ENCODE measurements around the gene RNU1-1. TPM values are rescaled to one million over a fixed set of nuclear protein-coding genes. Genes with fewer than 3 reads are reported as not detected.
"Not testable (repeated sequence)": the region's sequence is repeated elsewhere in the genome, so short reads cannot be mapped to it uniquely, and the experiment has no call there.

Gene RNU1-1
- 27,992 TPM for polyA plus RNA-seq (2013, experiment 1 of 2)
- 20,955 TPM for polyA plus RNA-seq (2013, experiment 2 of 2)

DNA sequence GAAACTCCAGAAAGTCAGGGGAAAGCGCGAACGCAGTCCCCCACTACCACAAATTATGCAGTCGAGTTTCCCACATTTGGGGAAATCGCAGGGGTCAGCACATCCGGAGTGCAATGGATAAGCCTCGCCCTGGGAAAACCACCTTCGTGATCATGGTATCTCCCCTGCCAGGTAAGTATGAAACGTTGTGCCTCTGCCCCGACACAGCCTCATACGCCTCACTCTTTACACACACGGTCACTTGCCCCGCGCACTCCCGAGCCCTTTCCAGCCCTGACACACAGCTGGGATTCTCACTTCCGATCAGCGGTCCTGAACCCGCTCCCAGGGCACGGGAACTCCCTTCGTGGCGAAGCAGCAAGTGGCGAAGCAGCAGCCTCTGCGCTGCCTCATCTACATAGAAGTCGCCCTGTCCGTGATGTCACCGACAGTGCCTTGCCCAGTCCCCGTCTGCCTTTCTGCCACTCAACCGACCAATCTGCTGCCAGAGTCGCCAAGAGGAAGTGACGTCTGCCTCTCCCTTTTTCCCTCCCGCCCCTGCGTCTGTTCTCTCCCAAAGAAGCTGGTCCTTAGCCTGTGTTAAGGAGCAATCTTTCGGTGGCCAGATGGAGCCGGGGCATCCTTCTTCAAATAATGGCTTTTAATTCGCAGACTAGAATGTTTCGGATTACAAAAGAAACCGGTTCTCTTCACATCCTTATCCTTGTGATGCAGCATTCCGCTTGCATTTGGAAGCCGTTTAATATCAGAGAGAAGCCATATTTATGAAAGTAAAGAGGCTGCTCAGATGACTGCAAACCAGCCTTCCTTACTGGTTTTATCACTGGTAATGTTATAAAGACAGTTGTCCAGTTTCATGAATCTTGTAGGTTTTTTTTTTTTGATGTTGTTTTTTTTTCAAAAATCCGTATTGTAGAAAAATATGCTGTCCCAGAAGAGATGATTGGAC, at the start of gene RNU1-1:
RNU1-1 (minus strand) TSS at position 179 of the 949 bp plus-strand sequence.
- Histone ChIP-seq H3K9ac (ENCODE audit: low read depth, low read length) (peak within 1 kb of the TSS; percentile 95), H3K4me3 (ENCODE audit: low read length) (peak within 1 kb of the TSS; percentile 51), H3K27ac (ENCODE audit: low read depth, low read length) (peak within 1 kb of the TSS; percentile 91; the same call in 1 of the 2 replicates)
- H3K36me3 ChIP-seq (ENCODE audit: insufficient read depth, low read length); H3K9me3 ChIP-seq (ENCODE audit: insufficient read depth, low read depth, low read length); H3K27me3 ChIP-seq (ENCODE audit: insufficient read depth, low read length); H3K4me1 ChIP-seq (ENCODE audit: insufficient read depth, low read length): not testable (repeated sequence)
- 5% methylated on average over 28 of the region's 40 CpGs for WGBS

GRCh38 chr1:16561035-16561434, 47.0 kb upstream of the RNU1-1 start:
- not testable (repeated sequence) for H3K27ac ChIP-seq (ENCODE audit: low read depth, low read length); H3K27me3 ChIP-seq (ENCODE audit: insufficient read depth, low read length); H3K9ac ChIP-seq (ENCODE audit: low read depth, low read length); H3K4me3 ChIP-seq (ENCODE audit: low read length); H3K36me3 ChIP-seq (ENCODE audit: insufficient read depth, low read length); H3K4me1 ChIP-seq (ENCODE audit: insufficient read depth, low read length); H3K9me3 ChIP-seq (ENCODE audit: insufficient read depth, low read depth, low read length)
- no CpG with 5 or more reads among the region's 4 CpGs for WGBS

GRCh38 chr1:16560498-16560897, 46.4 kb upstream of the RNU1-1 start:
- not testable (repeated sequence) for H3K27ac ChIP-seq (ENCODE audit: low read depth, low read length); H3K4me3 ChIP-seq (ENCODE audit: low read length); H3K4me1 ChIP-seq (ENCODE audit: insufficient read depth, low read length); H3K27me3 ChIP-seq (ENCODE audit: insufficient read depth, low read length); H3K36me3 ChIP-seq (ENCODE audit: insufficient read depth, low read length); H3K9ac ChIP-seq (ENCODE audit: low read depth, low read length); H3K9me3 ChIP-seq (ENCODE audit: insufficient read depth, low read depth, low read length)
- 86% methylated on average over 3 of the region's 6 CpGs for WGBS

DNA sequence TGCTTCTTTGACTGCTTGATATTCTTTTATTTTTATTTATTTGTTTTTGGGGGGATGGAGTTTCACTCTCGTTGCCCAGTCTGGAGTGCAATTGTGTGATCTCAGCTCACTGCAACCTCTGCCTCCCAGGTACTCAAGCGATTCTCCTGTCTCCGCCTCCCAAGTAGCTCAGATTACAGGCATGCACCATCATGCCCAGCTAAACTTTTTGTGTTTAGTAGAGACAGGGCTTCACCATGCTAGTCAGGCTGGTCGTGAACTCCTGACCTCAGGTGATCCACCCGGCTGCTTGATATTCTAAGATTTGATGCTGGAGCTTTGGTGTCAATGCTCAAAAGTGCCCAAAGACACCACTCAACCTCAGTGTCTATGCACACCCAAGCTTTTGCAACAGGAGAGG, 45.6 kb upstream of the RNU1-1 start:
- not testable (repeated sequence) for H3K4me1 ChIP-seq (ENCODE audit: insufficient read depth, low read length); H3K9me3 ChIP-seq (ENCODE audit: insufficient read depth, low read depth, low read length); H3K9ac ChIP-seq (ENCODE audit: low read depth, low read length); H3K36me3 ChIP-seq (ENCODE audit: insufficient read depth, low read length); H3K27me3 ChIP-seq (ENCODE audit: insufficient read depth, low read length); H3K4me3 ChIP-seq (ENCODE audit: low read length); H3K27ac ChIP-seq (ENCODE audit: low read depth, low read length)
- no CpG with 5 or more reads among the region's 5 CpGs for WGBS

GRCh38 chr1:16557034-16557433, 42.9 kb upstream of the RNU1-1 start:
- not testable (repeated sequence) for H3K9ac ChIP-seq (ENCODE audit: low read depth, low read length); H3K4me3 ChIP-seq (ENCODE audit: low read length); H3K27me3 ChIP-seq (ENCODE audit: insufficient read depth, low read length); H3K4me1 ChIP-seq (ENCODE audit: insufficient read depth, low read length); H3K9me3 ChIP-seq (ENCODE audit: insufficient read depth, low read depth, low read length); H3K36me3 ChIP-seq (ENCODE audit: insufficient read depth, low read length); H3K27ac ChIP-seq (ENCODE audit: low read depth, low read length)
- 92% methylated on average over 2 of the region's 3 CpGs for WGBS

DNA sequence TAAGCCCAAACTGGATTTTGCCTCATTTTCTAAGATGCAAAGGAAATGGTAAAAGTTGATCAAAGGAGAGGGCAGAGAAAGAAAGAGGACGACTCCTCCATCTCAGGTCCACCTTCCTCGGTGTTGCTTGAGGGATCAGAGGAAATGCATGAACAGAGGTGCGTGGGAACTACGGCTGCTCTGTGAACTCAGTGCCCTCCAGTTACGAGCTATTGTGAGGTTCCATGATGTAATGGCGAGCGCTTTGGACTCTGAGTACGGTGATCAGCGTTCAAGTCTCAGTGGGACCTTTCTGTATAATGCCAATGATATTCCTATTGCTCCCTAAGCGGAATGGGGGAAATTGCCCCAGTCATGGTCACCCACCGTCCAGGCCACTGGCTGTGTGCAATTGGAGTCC, 39.2 kb upstream of the RNU1-1 start:
- not testable (repeated sequence) for H3K27ac ChIP-seq (ENCODE audit: low read depth, low read length); H3K4me1 ChIP-seq (ENCODE audit: insufficient read depth, low read length); H3K9me3 ChIP-seq (ENCODE audit: insufficient read depth, low read depth, low read length); H3K36me3 ChIP-seq (ENCODE audit: insufficient read depth, low read length); H3K9ac ChIP-seq (ENCODE audit: low read depth, low read length); H3K27me3 ChIP-seq (ENCODE audit: insufficient read depth, low read length); H3K4me3 ChIP-seq (ENCODE audit: low read length)
- WGBS, result 99% methylated on average over 8 of the region's 11 CpGs

DNA sequence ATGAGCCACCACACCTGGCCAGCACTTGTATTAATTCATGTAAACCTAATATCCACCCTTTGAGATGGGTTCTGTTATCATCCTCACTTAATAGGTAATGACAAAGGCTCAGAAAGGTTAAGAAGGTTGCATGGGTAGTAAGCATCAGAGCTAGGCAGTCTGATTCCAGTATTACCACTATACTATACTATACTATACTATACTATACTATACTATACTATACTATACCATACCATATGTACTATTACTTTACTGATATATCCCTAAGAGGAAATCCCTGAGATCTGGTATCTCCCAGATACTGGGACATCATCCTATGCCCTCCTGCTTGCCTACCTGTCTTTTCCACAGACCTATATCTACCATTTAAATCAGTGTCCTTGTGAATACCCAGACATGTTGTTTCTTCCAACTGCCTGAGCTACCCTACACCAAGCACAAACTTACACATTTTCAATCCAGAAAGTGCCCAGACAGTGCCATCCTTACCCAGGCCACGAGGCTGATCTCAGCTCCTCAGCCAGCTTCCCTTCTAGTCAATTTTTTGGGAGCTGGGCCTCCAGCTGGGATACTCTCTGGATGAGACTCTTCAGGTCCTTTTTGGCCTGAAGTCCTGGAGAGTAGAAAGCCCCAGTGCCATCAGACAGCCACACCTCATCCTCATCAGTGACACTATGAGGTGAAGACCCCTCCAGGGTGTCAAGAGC, 36.3 kb upstream of the RNU1-1 start:
- H3K4me1 ChIP-seq (ENCODE audit: insufficient read depth, low read length); H3K36me3 ChIP-seq (ENCODE audit: insufficient read depth, low read length); H3K4me3 ChIP-seq (ENCODE audit: low read length); H3K9ac ChIP-seq (ENCODE audit: low read depth, low read length); H3K27me3 ChIP-seq (ENCODE audit: insufficient read depth, low read length); H3K9me3 ChIP-seq (ENCODE audit: insufficient read depth, low read depth, low read length); H3K27ac ChIP-seq (ENCODE audit: low read depth, low read length): not testable (repeated sequence)
- 73% methylated on average over 1 of the region's 1 CpG for WGBS

DNA sequence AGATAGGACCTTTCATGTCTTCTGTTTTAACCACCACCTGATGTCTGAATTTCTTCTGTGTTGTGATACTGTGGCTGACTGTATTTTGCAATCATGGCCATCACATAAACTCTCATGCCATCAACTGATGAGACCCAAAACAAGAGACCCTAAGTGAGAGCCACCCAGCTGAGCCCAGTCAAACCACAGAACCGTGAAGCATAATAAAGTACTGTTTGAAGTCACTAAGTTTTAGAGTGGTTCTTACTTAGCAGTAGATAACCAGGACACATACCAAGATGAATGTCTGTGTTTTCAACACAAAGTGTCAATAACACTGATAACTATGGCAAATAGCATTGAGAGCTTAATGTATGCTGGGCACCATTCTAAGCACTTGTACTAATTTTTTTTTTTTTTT, 35.5 kb upstream of the RNU1-1 start:
- not testable (repeated sequence) for H3K4me3 ChIP-seq (ENCODE audit: low read length); H3K27me3 ChIP-seq (ENCODE audit: insufficient read depth, low read length); H3K9me3 ChIP-seq (ENCODE audit: insufficient read depth, low read depth, low read length); H3K9ac ChIP-seq (ENCODE audit: low read depth, low read length); H3K36me3 ChIP-seq (ENCODE audit: insufficient read depth, low read length); H3K4me1 ChIP-seq (ENCODE audit: insufficient read depth, low read length); H3K27ac ChIP-seq (ENCODE audit: low read depth, low read length)
- 75% methylated on average over 1 of the region's 1 CpG for WGBS

- 38% methylated on average over 1 of the region's 41 CpGs for WGBS
- not testable (repeated sequence) for H3K27me3 ChIP-seq (ENCODE audit: insufficient read depth, low read length); H3K36me3 ChIP-seq (ENCODE audit: insufficient read depth, low read length); H3K27ac ChIP-seq (ENCODE audit: low read depth, low read length); H3K9ac ChIP-seq (ENCODE audit: low read depth, low read length); H3K4me1 ChIP-seq (ENCODE audit: insufficient read depth, low read length); H3K9me3 ChIP-seq (ENCODE audit: insufficient read depth, low read depth, low read length)
- 0 out of 2 replicates have a peak overlapping the region, but pooled peaks have one; percentile 27 for H3K4me3 ChIP-seq (ENCODE audit: low read length)
Observed at GRCh38 chr1:16547502-16548241, 33.6 kb upstream of the RNU1-1 start.

DNA sequence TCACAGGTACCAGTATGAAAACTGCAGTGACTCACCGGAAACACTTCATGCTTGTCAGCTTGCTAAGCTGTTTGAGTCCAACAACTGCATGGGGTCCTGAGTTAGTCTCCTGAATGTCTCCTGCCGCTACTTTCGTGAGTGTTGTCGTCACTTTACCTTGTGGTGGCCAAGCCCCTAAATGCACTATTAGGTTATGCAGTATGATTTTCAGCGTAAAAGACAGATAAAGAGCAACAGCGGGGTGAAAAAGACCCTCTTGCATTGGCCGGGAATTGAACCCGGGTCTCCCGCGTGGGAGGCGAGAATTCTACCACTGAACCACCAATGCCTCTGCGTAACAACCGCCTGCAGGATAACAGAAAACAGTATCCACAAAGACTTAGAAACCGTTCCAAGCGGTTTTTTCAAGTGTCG, 31.6 kb upstream of the RNU1-1 start:
- H3K27me3 ChIP-seq (ENCODE audit: insufficient read depth, low read length); H3K4me1 ChIP-seq (ENCODE audit: insufficient read depth, low read length); H3K9me3 ChIP-seq (ENCODE audit: insufficient read depth, low read depth, low read length); H3K9ac ChIP-seq (ENCODE audit: low read depth, low read length); H3K36me3 ChIP-seq (ENCODE audit: insufficient read depth, low read length); H3K27ac ChIP-seq (ENCODE audit: low read depth, low read length): not testable (repeated sequence)
- H3K4me3 ChIP-seq (ENCODE audit: low read length), result peak overlapping the region; percentile 30; the same call in 1 of the 2 replicates
- 10% methylated on average over 11 of the region's 16 CpGs for WGBS

DNA sequence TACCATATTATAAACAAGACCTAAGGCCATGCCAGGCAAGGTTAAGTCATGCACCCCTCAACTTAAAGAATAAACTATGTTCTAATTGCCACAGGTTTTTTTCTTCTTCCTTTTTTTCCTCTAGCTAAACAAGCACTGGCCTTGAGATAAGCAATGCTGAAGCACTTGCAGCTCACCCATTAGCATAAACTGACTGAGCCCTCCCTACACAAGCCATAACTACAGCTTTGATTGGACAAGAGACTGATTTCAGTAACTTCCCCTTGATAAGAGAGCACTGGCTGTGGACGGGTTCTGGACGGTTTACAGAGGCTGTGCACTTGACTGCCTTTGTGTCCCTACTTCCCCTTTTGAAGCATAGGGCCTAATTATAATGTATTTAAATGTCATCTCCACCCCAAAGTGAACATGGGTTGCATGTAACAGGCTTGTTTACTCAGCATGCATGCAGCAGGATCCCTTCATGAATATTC, 26.4 kb upstream of the RNU1-1 start:
- not testable (repeated sequence) for H3K36me3 ChIP-seq (ENCODE audit: insufficient read depth, low read length)

More for the DNA sequence above, 26.4 kb upstream of the RNU1-1 start:
- H3K9ac ChIP-seq (ENCODE audit: low read depth, low read length); H3K9me3 ChIP-seq (ENCODE audit: insufficient read depth, low read depth, low read length); H3K27me3 ChIP-seq (ENCODE audit: insufficient read depth, low read length); H3K4me3 ChIP-seq (ENCODE audit: low read length); H3K27ac ChIP-seq (ENCODE audit: low read depth, low read length); H3K4me1 ChIP-seq (ENCODE audit: insufficient read depth, low read length): not testable (repeated sequence)
- no CpG with 5 or more reads among the region's 2 CpGs for WGBS
